OCI-LY3 (cell line): ENCODE results near the gene IGFALS.

Experiments used
- CTCF ChIP-seq: fragments of 200-600, 300-600 bp; sonication (generic); IDR thresholded peaks from 2 replicates; pipeline ENCODE4 v1.5.1; 2014; ENCODE audit warnings: antibody characterized with exemption, low read length, low read depth
- EZH2phosphoT487 ChIP-seq: fragments of 200-600 bp; shearing (Covaris generic); IDR thresholded peaks from 2 replicates; pipeline ENCODE4 v1.6.1; 2018; ENCODE audit warnings: antibody characterized with exemption, mixed run types, low read depth

GRCh38 chr16:1791943-1792812 lies 1.3 kb downstream of the IGFALS start:
- no peak for TF ChIP-seq CTCF
- no peak for TF ChIP-seq EZH2phosphoT487
